Brain microvascular endothelial cell (primary cell): ENCODE results near the gene CLSTN2.

Experiments
- DNase-seq: peaks from one replicate; pipeline ENCODE4 v3.0.0-alpha.2; 2020
- H3K27ac ChIP-seq: fragments of 250-450 bp; sonication (Bioruptor Pico); 2 replicates; pipeline ENCODE4 v1.5.1; 2020; ENCODE audit warnings: mild to moderate bottlenecking, moderate library complexity
- H3K27me3 ChIP-seq: fragments of 250-450 bp; sonication (Bioruptor Pico); replicated peaks from 2 replicates; pipeline ENCODE4 v1.5.1; 2020; ENCODE audit warnings: mild to moderate bottlenecking
- H3K36me3 ChIP-seq: fragments of 250-450 bp; sonication (Bioruptor Pico); replicated peaks from 2 replicates; pipeline ENCODE4 v1.5.1; 2020; ENCODE audit warnings: mild to moderate bottlenecking
- H3K4me3 ChIP-seq: 2 replicates; pipeline ENCODE4 v1.5.1; 2011; ENCODE audit warnings: low read depth, mild to moderate bottlenecking, control low read depth, low read length, moderate library complexity
- CTCF ChIP-seq: IDR thresholded peaks from 2 replicates; pipeline ENCODE4 v1.5.1; 2011; ENCODE audit warnings: low read depth, mild to moderate bottlenecking, moderate library complexity, low read length, control low read depth, inconsistent platforms; ENCODE audit errors: missing control alignments
- in situ Hi-C: cut with HindIII; loops from 2 replicates; pipeline ENCODE4 v1.10.0; 2017; ENCODE audit warnings: low sequenced_read_pairs, low pct_ligation_motif_present

The CLSTN2 gene

GRCh38 chr3:140433431-140433830, 498.4 kb downstream of the CLSTN2 start:
- Histone ChIP-seq H3K4me3 (no peak overlapping the region), H3K27me3 (no peaks in the 10 kb centered on the region), H3K27ac (no peak overlapping the region), H3K36me3 (no peaks in the 10 kb centered on the region)
- no peak for DNase-seq
- no peak for TF ChIP-seq CTCF
- in situ Hi-C loops, result no loop called here

DNA sequence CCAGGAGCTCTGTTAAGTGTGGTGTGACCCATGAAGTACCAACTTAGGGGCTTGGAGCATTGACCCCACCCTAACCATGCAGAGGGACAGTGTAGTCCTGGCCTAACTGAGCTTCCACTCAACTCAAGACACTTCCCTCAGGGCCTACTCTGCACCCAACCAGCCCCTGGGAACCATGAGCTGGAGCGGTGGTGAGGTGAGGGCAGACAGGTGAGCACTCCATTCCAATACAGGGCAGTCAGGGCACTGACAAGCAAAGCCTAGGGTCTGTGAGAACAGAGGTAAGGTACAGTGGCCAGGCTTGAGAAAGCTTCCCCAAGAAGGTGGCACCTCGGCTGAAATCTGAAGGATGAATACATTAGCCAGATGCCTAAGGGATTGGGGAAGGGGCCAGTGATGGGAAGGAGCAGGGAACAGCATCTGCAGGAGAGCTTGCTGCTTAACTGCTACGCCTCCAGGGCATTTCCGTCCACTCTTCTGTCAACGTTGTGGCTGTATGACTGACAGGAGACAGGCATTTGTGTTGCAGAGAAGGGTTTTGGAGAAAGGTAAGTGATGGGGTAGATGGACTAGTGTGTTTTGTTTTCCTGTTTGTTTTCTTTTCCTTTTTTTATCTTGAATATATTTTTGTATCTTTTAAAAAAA, 499.4 kb downstream of the CLSTN2 start:
- in situ Hi-C loops, result no loop called here
- no peaks in the 10 kb centered on the region for H3K36me3 ChIP-seq
- no peak overlapping the region for H3K4me3 ChIP-seq
- no peak for DNase-seq
- no peak overlapping the region for H3K27ac ChIP-seq
- no peaks in the 10 kb centered on the region for H3K27me3 ChIP-seq
- TF ChIP-seq CTCF, result no peak

- no peak for DNase-seq
- Histone ChIP-seq H3K27me3 (no peaks in the 10 kb centered on the region), H3K4me3 (no peak overlapping the region), H3K27ac (no peak overlapping the region), H3K36me3 (no peaks in the 10 kb centered on the region)
- TF ChIP-seq CTCF, result no peak
- in situ Hi-C loops, result no loop called here
Observed at GRCh38 chr3:140436421-140436820, 501.4 kb downstream of the CLSTN2 start.

DNA sequence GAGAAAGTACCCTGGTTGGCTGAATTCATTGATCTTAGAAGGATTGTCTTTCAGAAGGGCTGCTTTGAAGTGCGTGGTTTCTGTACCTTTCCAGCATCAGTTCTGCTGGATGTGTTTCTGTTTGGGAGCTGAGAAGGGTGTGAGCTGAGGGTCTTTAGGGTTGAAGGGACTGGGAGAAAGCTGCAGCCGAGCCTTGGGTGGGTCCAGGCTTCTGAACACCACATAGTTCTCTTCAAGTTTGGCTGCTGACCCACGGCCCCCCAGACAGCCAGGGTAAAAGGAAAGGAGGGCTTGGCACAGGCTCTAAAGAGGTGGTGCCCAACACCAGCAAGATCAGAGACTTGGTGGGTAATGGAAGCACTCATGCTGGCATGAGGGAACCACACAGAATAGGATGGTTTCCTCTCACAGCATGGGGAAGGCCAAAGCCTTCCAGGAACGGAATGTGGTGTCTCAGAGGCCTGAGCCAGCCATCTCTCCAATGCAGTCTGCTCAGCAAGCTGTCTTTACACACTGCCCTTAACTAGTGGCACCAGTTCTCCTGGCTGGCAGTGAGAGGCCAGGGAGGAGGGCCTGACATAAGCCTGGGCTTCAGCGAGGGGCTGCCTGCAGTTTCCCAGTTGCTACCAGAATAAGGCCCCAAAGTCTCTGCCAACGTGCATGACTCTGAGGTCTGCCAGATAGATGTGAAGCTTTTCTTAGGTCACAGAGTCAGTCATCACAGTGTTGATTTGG, 503.9 kb downstream of the CLSTN2 start:
- DNase-seq, result no peak
- in situ Hi-C loops, result no loop called here
- Histone ChIP-seq H3K27me3 (no peaks in the 10 kb centered on the region), H3K4me3 (no peak overlapping the region), H3K36me3 (no peaks in the 10 kb centered on the region), H3K27ac (no peak overlapping the region)
- TF ChIP-seq CTCF, result no peak

DNA sequence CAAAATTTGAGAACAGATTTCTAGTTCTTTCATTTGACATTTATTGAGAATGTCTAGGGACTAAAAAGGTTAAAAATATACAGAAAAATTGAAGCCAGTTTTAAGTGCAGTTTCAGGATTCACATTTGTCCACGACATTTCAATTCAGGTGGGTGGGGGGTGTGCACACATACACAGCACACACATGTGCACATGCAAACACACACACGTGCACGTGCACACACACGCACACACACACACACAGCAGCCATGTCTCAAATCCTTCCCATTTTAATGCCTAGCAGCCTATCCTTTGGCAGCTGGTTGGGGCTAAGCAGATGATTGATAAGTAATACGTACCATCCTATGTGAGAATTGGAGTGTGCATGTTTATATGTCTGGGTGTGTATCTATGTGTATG, 504.5 kb downstream of the CLSTN2 start:
- Histone ChIP-seq H3K4me3 (no peak overlapping the region), H3K27me3 (no peaks in the 10 kb centered on the region), H3K27ac (no peak overlapping the region), H3K36me3 (no peaks in the 10 kb centered on the region)
- in situ Hi-C loops, result no loop called here
- no peak for DNase-seq
- no peak for TF ChIP-seq CTCF

DNA sequence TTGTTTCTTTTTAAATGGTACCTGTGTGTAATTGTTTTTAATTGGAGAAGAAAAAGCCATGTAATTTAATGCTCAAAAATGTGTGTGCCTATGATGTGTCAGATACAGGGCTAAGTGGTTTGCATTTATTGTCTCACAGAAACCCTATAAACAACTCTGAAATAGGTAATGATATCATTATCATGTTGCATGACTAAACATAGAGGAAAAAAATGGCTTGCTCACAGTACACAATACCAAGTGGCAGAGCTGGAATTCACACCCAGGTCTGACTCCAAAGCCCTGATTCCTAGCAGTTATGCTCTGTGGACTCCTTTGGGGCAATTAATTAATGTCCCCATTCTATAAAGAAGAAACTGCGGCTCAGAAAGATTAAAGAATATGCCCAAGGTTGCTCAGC, 505.5 kb downstream of the CLSTN2 start:
- in situ Hi-C loops, result no loop called here
- no peak overlapping the region for H3K27ac ChIP-seq
- no peaks in the 10 kb centered on the region for H3K27me3 ChIP-seq
- DNase-seq, result no peak
- no peaks in the 10 kb centered on the region for H3K36me3 ChIP-seq
- no peak overlapping the region for H3K4me3 ChIP-seq
- no peak for TF ChIP-seq CTCF
